H9 (cell line): Measurements from ENCODE around the gene MED31. TPM values are rescaled to one million over a fixed set of nuclear protein-coding genes. Genes with fewer than 3 reads are reported as not detected.

Source experiments
- DNase-seq: peaks from one replicate; pipeline ENCODE4 v3.0.0-alpha.2; 2017
- H2AFZ ChIP-seq: one replicate; pipeline ENCODE4 v1.6.1; 2013; ENCODE audit warnings: mild to moderate bottlenecking, low read length, control low read depth, moderate library complexity
- H2AK5ac ChIP-seq: 2 replicates; pipeline ENCODE4 v1.6.1; 2013; ENCODE audit warnings: low read length, control low read depth, mixed read lengths; ENCODE audit not compliant: insufficient read length
- H2BK120ac ChIP-seq: one replicate; pipeline ENCODE4 v1.6.1; 2013; ENCODE audit warnings: low read depth, mild to moderate bottlenecking, low read length, control low read depth, inconsistent platforms; ENCODE audit not compliant: poor library complexity, severe bottlenecking
- H2BK12ac ChIP-seq: 2 replicates; pipeline ENCODE4 v1.6.1; 2013; ENCODE audit warnings: low read length, control low read depth, mixed read lengths, low read depth; ENCODE audit not compliant: insufficient read length
- H2BK15ac ChIP-seq: 2 replicates; pipeline ENCODE4 v1.6.1; 2013; ENCODE audit warnings: low read depth, low read length, control low read depth
- H2BK20ac ChIP-seq: one replicate; pipeline ENCODE4 v1.6.1; 2013; ENCODE audit warnings: low read depth, mild to moderate bottlenecking, low read length, control low read depth, inconsistent platforms; ENCODE audit not compliant: poor library complexity, severe bottlenecking
- H2BK5ac ChIP-seq: 2 replicates; pipeline ENCODE4 v1.6.1; 2013; ENCODE audit warnings: low read length, control low read depth, mixed read lengths; ENCODE audit not compliant: insufficient read length
- H3K14ac ChIP-seq: 2 replicates; pipeline ENCODE4 v1.6.1; 2013; ENCODE audit warnings: low read length, control low read depth; ENCODE audit not compliant: insufficient read depth
- H3K18ac ChIP-seq: 2 replicates; pipeline ENCODE4 v1.6.1; 2013; ENCODE audit warnings: low read depth, mild to moderate bottlenecking, mixed read lengths, low read length, control low read depth; ENCODE audit not compliant: insufficient read length
- H3K23ac ChIP-seq: 2 replicates; pipeline ENCODE4 v1.6.1; 2013; ENCODE audit warnings: low read length, control low read depth, mixed read lengths, low read depth; ENCODE audit not compliant: insufficient read length
- H3K23me2 ChIP-seq: 2 replicates; pipeline ENCODE4 v1.6.1; 2013; ENCODE audit warnings: low read depth, mild to moderate bottlenecking, mixed read lengths, low read length, control low read depth; ENCODE audit not compliant: insufficient read length, poor library complexity, severe bottlenecking
- H3K27ac ChIP-seq: 2 replicates; pipeline ENCODE4 v1.5.1; 2013; ENCODE audit warnings: low read length, control low read depth, mixed read lengths, low read depth; ENCODE audit not compliant: insufficient read length
- H3K27me3 ChIP-seq: 2 replicates; pipeline ENCODE4 v1.6.1; 2013; ENCODE audit warnings: low read length, control low read depth, inconsistent platforms; ENCODE audit not compliant: insufficient read depth
- H3K4ac ChIP-seq: 2 replicates; pipeline ENCODE4 v1.6.1; 2013; ENCODE audit warnings: low read depth, mild to moderate bottlenecking, control low read depth, inconsistent platforms, low read length, moderate library complexity
- H3K4me1 ChIP-seq: 2 replicates; pipeline ENCODE4 v1.6.1; 2013; ENCODE audit warnings: low read length, control low read depth, inconsistent platforms; ENCODE audit not compliant: insufficient read depth
- H3K4me2 ChIP-seq: 2 replicates; pipeline ENCODE4 v1.6.1; 2013; ENCODE audit warnings: low read length, control low read depth, mixed read lengths; ENCODE audit not compliant: insufficient read length, insufficient read depth
- H3K56ac ChIP-seq: 2 replicates; pipeline ENCODE4 v1.6.1; 2013; ENCODE audit warnings: low read depth, mild to moderate bottlenecking, mixed read lengths, low read length, control low read depth; ENCODE audit not compliant: insufficient read length
- H3K79me1 ChIP-seq: 2 replicates; pipeline ENCODE4 v1.6.1; 2013; ENCODE audit warnings: low read depth, mild to moderate bottlenecking, moderate library complexity, low read length, control low read depth, inconsistent platforms; ENCODE audit not compliant: insufficient read depth, poor library complexity, severe bottlenecking
- H3K79me2 ChIP-seq: 2 replicates; pipeline ENCODE4 v1.6.1; 2013; ENCODE audit warnings: low read length, control low read depth, inconsistent platforms; ENCODE audit not compliant: insufficient read depth
- H3K9ac ChIP-seq: 2 replicates; pipeline ENCODE4 v1.6.1; 2013; ENCODE audit warnings: low read length, control low read depth, mixed read lengths; ENCODE audit not compliant: insufficient read length; ENCODE audit errors: extremely low read depth
- H3K9me3 ChIP-seq: one replicate; pipeline ENCODE4 v1.6.1; 2013; ENCODE audit warnings: low read depth, low read length, inconsistent platforms; ENCODE audit not compliant: control insufficient read depth
- H3T11ph ChIP-seq: one replicate; pipeline ENCODE4 v1.6.1; 2013; ENCODE audit warnings: mild to moderate bottlenecking, low read length, control low read depth, inconsistent platforms
- H4K20me1 ChIP-seq: one replicate; pipeline ENCODE4 v1.6.1; 2013; ENCODE audit not compliant: control insufficient read depth, insufficient read length, insufficient read depth
- H4K5ac ChIP-seq: 2 replicates; pipeline ENCODE4 v1.6.1; 2013; ENCODE audit warnings: low read depth, mild to moderate bottlenecking, mixed read lengths, low read length, control low read depth; ENCODE audit not compliant: insufficient read length
- H4K8ac ChIP-seq: replicated peaks from 2 replicates; pipeline ENCODE4 v1.6.1; 2013; ENCODE audit warnings: low read length, control low read depth, mixed read lengths, low read depth; ENCODE audit not compliant: insufficient read length
- H4K91ac ChIP-seq: 2 replicates; pipeline ENCODE4 v1.6.1; 2013; ENCODE audit warnings: low read depth, mild to moderate bottlenecking, moderate library complexity, mixed read lengths, low read length, control low read depth; ENCODE audit not compliant: insufficient read length
- H3K27ac Mint-ChIP-seq, 3 experiments: 2 replicates in 2 of 3; 3 replicates in 1 of 3; pipeline ENCODE4 v1.8.0; 2020 to 2021; ENCODE audit warnings: mixed read lengths in 3 of 3, mild to moderate bottlenecking in 1 of 3, moderate library complexity in 1 of 3
- H3K27me3 Mint-ChIP-seq: 2 replicates; pipeline ENCODE4 v1.8.0; 2021; ENCODE audit warnings: low read depth, mild to moderate bottlenecking, moderate library complexity, mixed read lengths
- H3K36me3 Mint-ChIP-seq, 3 experiments: 2 replicates in 2 of 3; 3 replicates in 1 of 3; pipeline ENCODE4 v1.8.0; 2020 to 2021; ENCODE audit warnings: low read depth in 3 of 3, mixed read lengths in 3 of 3; ENCODE audit not compliant: insufficient read depth in 1 of 3
- H3K4me1 Mint-ChIP-seq, 2 experiments: 2 replicates each; pipeline ENCODE4 v1.8.0; 2020; ENCODE audit warnings: mixed read lengths in 2 of 2
- H3K4me3 Mint-ChIP-seq, 2 experiments: 2 replicates in 1 of 2; 3 replicates in 1 of 2; pipeline ENCODE4 v1.8.0; 2020 to 2021; ENCODE audit warnings: mild to moderate bottlenecking in 2 of 2, mixed read lengths in 2 of 2, moderate library complexity in 1 of 2
- H3K9me3 Mint-ChIP-seq, 2 experiments: 2 replicates in 1 of 2; 3 replicates in 1 of 2; pipeline ENCODE4 v1.8.0; 2020; ENCODE audit warnings: mild to moderate bottlenecking in 2 of 2, mixed read lengths in 2 of 2, moderate library complexity in 1 of 2
- WGBS: extraction: QIAGEN DNeasy Blood & Tissue Kit; methylation state at CpG from one replicate; pipeline ENCODE4 v1.1.7; 2013; ENCODE audit warnings: missing lambda C conversion rate, low lambda C conversion rate, mixed read lengths; ENCODE audit not compliant: insufficient read length; ENCODE audit errors: extremely low coverage; 5-methylcytosine and 5-hydroxymethylcytosine counted together
- total RNA-seq: library from RNA; stranded (reverse); gene quantifications from 2 replicates; pipeline ENCODE4 v1.2.1, GENCODE V29; 2021
- TF ChIP-seq, protein P1 (sequence below): fragments of 200-600 bp; sonication (generic); conservative IDR thresholded peaks from 3 replicates; pipeline ENCODE4 v1.8.0; 2021; ENCODE audit warnings: antibody characterized with exemption, mild to moderate bottlenecking

MED31 gene
- total RNA-seq, 1 experiment from 2014 or later: 11.8 TPM

DNA sequence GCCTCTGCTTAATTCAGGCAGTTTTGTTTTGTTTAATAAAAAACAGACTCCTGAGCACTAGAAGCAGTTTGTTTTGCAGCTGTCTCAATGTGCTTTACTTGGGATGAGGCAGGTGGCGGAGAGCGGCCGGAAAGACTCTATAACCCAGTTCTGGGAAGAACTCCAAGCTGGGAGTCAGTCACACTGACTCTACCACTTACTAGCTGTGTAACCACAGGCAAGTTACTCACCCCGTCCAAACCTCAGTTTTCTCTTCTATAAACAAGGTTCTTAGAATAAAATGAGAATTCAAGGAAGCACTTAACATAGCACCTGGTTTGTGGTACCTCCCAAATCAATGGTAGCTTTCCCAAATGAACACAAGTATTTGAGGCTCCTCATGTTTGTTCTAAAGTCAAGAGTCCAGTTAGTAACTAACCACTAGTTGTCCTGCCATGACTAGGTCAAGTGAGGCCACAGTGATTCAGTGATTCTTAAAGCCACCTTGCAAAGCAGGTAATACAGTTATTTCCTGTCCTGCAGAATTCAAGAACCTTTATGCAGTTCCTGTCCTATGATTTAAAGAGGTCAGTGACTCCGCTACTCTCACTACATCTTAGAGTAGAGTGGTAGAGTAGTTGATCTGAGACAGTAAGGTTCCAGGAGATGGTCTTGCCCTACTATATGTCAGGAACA, 7.8 kb downstream of the MED31 start:
- TF ChIP-seq, protein P1, sequence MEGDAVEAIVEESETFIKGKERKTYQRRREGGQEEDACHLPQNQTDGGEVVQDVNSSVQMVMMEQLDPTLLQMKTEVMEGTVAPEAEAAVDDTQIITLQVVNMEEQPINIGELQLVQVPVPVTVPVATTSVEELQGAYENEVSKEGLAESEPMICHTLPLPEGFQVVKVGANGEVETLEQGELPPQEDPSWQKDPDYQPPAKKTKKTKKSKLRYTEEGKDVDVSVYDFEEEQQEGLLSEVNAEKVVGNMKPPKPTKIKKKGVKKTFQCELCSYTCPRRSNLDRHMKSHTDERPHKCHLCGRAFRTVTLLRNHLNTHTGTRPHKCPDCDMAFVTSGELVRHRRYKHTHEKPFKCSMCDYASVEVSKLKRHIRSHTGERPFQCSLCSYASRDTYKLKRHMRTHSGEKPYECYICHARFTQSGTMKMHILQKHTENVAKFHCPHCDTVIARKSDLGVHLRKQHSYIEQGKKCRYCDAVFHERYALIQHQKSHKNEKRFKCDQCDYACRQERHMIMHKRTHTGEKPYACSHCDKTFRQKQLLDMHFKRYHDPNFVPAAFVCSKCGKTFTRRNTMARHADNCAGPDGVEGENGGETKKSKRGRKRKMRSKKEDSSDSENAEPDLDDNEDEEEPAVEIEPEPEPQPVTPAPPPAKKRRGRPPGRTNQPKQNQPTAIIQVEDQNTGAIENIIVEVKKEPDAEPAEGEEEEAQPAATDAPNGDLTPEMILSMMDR: no peak
- Mint-ChIP-seq H3K9me3 (no peaks in the 10 kb centered on the region), H3K36me3 (peaks cover 3 to 48% (median 41%) of the 10 kb centered on the region in 3 experiments; a peak in 6 of 7 replicates), H3K4me3 (no peak overlapping the region), H3K4me1 (peaks cover 15 to 16% of the 10 kb centered on the region in 2 experiments), H3K27me3 (no peaks in the 10 kb centered on the region; the same call in 1 of the 2 replicates), H3K27ac (no peak overlapping the region)
- Histone ChIP-seq H3K4ac (no peak overlapping the region), H3T11ph (no peak overlapping the region), H3K4me2 (no peak overlapping the region), H3K79me2 (peaks cover 2% of the 10 kb centered on the region; the same call in 1 of the 2 replicates), H4K91ac (no peak overlapping the region), H2BK20ac (no peak overlapping the region), H2AFZ (no peak overlapping the region), H2BK15ac (no peak overlapping the region), H2AK5ac (no peak overlapping the region), H3K18ac (no peak overlapping the region), H3K23me2 (peaks cover 18% of the 10 kb centered on the region), H3K9me3 (no peaks in the 10 kb centered on the region), H3K4me1 (no peaks in the 10 kb centered on the region), H3K23ac (no peak overlapping the region), H3K9ac (no peak overlapping the region), H3K27ac (no peak overlapping the region), H2BK12ac (no peak overlapping the region), H4K8ac (no peak overlapping the region), H4K20me1 (no peaks in the 10 kb centered on the region), H3K27me3 (no peaks in the 10 kb centered on the region), H3K56ac (no peak overlapping the region), H3K79me1 (peaks cover 3% of the 10 kb centered on the region), H3K14ac (no peak overlapping the region), H4K5ac (no peak overlapping the region), H2BK5ac (no peak overlapping the region), H2BK120ac (no peak overlapping the region)
- DNase-seq: no peak
- no CpG with 5 or more reads among the region's 5 CpGs for WGBS
